Cardiac fibroblast (primary cell): Measurements from ENCODE around the gene OR56A3.

Source experiments
- DNase-seq, 2 donors: peaks; one replicate each; pipeline versions ENCODE4 v3.0.0 to v3.0.0-alpha.2; 2010; ENCODE audit warnings: low read depth in 2 of 2
- H3K4me3 ChIP-seq, 2 donors: replicated peaks in 1 of 2; 1 replicate in 1 of 2; 2 replicates in 1 of 2; pipeline ENCODE4 v1.5.1; 2011; ENCODE audit warnings: low read depth in 2 of 2, low read length in 2 of 2, mild to moderate bottlenecking in 2 of 2, moderate library complexity in 1 of 2
- TF ChIP-seq, protein P1 (sequence below): IDR thresholded peaks from one replicate; pipeline ENCODE4 v1.5.1; 2011; ENCODE audit warnings: low read depth, mild to moderate bottlenecking, low read length, inconsistent platforms

OR56A3 gene

DNA sequence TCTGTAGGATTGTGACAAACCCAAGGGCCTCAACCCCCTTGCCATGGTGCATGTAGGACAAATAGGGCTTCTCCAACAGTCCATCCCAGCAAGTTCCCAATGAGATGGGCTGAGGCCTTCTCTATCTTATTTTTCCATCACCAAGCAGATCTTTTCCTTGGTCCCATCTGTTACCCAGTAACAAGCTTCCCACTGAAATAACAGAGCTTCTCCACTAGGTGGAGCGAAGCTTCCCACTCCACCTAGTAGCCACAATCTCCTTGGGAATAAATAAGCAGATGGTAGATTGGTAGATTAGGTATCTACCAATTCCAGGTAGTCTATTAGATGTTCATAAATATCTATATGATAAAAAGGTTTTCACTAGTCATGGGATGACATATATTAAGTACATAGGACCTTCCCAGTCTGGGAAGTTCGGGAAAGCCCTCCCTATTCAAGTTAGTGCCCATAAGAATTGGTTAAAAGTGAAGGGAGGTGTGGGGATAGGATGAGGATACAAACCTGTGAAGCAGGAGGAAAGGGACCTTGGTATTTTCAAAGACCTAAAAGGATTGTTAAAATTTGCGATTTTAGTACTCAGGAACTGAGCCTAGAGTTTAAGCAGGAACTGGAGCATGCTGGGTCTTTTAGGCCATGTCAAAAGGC, 50.7 kb downstream of the OR56A3 start:
- TF ChIP-seq, protein P1, sequence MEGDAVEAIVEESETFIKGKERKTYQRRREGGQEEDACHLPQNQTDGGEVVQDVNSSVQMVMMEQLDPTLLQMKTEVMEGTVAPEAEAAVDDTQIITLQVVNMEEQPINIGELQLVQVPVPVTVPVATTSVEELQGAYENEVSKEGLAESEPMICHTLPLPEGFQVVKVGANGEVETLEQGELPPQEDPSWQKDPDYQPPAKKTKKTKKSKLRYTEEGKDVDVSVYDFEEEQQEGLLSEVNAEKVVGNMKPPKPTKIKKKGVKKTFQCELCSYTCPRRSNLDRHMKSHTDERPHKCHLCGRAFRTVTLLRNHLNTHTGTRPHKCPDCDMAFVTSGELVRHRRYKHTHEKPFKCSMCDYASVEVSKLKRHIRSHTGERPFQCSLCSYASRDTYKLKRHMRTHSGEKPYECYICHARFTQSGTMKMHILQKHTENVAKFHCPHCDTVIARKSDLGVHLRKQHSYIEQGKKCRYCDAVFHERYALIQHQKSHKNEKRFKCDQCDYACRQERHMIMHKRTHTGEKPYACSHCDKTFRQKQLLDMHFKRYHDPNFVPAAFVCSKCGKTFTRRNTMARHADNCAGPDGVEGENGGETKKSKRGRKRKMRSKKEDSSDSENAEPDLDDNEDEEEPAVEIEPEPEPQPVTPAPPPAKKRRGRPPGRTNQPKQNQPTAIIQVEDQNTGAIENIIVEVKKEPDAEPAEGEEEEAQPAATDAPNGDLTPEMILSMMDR: peak; percentile 46
- peak; percentile 16 to 23 for DNase-seq
- H3K4me3 ChIP-seq: no peak overlapping the region

- no peak for DNase-seq
- TF ChIP-seq, protein P1: no peak
- no peak overlapping the region for H3K4me3 ChIP-seq
Measured at GRCh38 chr11:5994791-5995190, 52.7 kb downstream of the OR56A3 start.
